Effector memory CD8-positive, alpha-beta T cell (primary cell): ENCODE results near the gene CYFIP1.

Source experiments
- ATAC-seq: fragments of 150-1000 bp; cut with Tn5 transposase; replicated peaks from 2 replicates; pipeline ENCODE4 v1.10.0; 2021; ENCODE audit warnings: mild to moderate bottlenecking, moderate library complexity
- DNase-seq, 3 experiments: peaks; one replicate each; pipeline ENCODE4 v3.0.0; 2021
- H3K27ac Mint-ChIP-seq, 2 donors: one replicate each; pipeline ENCODE4 v1.8.0; 2022; ENCODE audit warnings: mild to moderate bottlenecking in 2 of 2, mixed read lengths in 2 of 2, moderate library complexity in 2 of 2
- H3K27me3 Mint-ChIP-seq, 2 donors: one replicate each; pipeline ENCODE4 v1.8.0; 2022; ENCODE audit warnings: mixed read lengths in 2 of 2
- H3K36me3 Mint-ChIP-seq: one replicate; pipeline ENCODE4 v1.8.0; 2022; ENCODE audit warnings: mild to moderate bottlenecking, moderate library complexity, mixed read lengths; ENCODE audit not compliant: insufficient read depth
- H3K4me1 Mint-ChIP-seq, 2 donors: one replicate each; pipeline ENCODE4 v1.8.0; 2022; ENCODE audit warnings: low read depth in 2 of 2, mixed read lengths in 2 of 2
- H3K4me3 Mint-ChIP-seq, 2 donors: one replicate each; pipeline ENCODE4 v1.8.0; 2022; ENCODE audit warnings: mild to moderate bottlenecking in 2 of 2, mixed read lengths in 2 of 2, moderate library complexity in 2 of 2
- H3K9me3 Mint-ChIP-seq, 2 donors: one replicate each; pipeline ENCODE4 v1.8.0; 2022; ENCODE audit warnings: mixed read lengths in 2 of 2

Gene CYFIP1

DNA sequence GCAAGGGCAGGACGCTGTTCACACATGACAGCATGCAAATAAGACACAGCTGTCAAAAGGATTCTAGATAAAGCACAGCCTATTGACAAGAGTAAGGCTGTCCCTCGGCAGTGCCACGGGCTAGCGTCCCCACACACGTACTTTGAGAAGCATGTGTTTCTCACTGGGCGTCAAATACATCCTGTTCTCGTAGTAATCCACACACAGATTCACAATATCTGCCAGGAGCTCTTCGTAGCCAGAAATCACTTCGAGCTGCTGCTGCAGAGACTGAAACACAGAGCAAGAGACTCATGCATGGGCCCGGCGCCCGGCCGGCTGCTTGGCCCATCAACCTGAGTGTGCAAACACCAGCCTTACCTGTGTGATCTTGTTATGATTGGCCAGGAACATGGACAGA is 41.1 kb downstream of the CYFIP1 start:
- Mint-ChIP-seq H3K9me3 (no peaks in the 10 kb centered on the region), H3K27ac (no peak overlapping the region), H3K27me3 (no peaks in the 10 kb centered on the region), H3K4me3 (no peak overlapping the region), H3K36me3 (peaks cover 18% of the 10 kb centered on the region), H3K4me1 (peaks cover 0 to 3% of the 10 kb centered on the region in 2 donors)
- DNase-seq: no peak
- no peak for ATAC-seq

DNA sequence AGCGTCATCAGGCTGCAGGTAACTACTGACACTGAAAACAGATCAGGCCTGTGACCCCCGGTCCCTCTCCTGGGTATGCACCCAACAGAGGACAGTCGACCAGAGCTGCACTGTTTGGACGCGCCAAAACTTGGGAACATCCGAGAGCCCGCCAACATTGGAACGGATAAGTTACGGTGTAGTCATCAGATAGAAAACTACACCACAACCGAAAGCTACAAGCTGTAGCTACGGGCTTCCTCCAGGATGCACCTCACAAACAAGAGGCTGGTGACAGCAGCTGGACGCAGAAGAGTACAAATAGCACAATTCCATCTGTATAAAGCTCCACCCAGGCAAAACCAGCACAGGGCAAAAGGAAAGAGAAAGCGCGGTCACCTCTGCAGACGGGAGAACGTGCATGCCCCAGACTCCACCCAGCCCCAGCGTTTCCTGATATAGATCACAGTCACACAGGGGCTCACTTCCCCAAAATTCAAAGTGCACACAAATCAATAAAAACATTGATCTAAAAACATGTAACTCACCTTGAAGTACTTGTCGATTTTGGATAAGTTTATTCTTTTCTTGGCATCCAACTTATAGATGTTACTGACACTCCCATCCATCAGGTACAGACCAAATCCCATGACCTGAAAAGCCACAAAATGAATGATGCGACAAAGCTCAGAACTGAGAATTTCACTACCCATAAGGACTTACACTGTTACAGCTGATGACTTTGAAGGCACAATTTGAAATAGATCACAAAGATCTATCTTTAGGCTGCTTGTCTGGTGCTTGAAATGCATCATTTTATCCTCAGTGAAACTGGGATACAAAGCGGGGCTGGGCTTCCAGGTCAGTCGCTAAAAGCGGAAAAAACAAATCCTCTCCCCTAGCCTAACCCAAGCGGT is 43.3 kb downstream of the CYFIP1 start:
- Mint-ChIP-seq H3K4me1 (peaks cover 0 to 3% of the 10 kb centered on the region in 2 donors), H3K4me3 (no peak overlapping the region), H3K36me3 (peaks cover 24% of the 10 kb centered on the region), H3K9me3 (no peaks in the 10 kb centered on the region), H3K27ac (no peak overlapping the region), H3K27me3 (no peaks in the 10 kb centered on the region)
- DNase-seq (no peak), ATAC-seq (no peak)

DNA sequence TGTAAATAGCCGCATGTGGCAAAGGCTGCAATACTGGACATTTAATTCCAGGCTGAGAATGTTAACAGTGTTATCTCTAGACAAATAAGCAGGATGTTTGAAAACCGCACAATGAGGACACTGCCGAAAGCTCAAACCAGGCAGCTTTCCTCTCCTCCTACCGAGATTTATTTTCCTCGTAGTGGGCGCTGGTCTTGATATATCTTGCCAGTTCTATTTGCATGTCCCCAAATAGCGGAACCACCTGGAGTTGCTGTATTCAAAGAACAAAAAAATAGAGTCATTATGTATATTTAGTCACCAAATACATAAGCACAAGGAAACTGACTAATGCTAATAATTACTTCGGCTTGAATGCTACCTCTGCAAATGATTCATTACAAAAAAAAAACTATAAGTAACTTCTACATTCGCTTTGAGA is 46.5 kb downstream of the CYFIP1 start:
- no peaks in the 10 kb centered on the region for H3K9me3 Mint-ChIP-seq
- no peak overlapping the region for H3K27ac Mint-ChIP-seq
- no peak overlapping the region for H3K4me3 Mint-ChIP-seq
- H3K36me3 Mint-ChIP-seq: peaks cover 28% of the 10 kb centered on the region
- ATAC-seq: no peak
- peaks cover 0 to 3% of the 10 kb centered on the region in 2 donors for H3K4me1 Mint-ChIP-seq
- no peaks in the 10 kb centered on the region for H3K27me3 Mint-ChIP-seq
- DNase-seq: no peak

DNA sequence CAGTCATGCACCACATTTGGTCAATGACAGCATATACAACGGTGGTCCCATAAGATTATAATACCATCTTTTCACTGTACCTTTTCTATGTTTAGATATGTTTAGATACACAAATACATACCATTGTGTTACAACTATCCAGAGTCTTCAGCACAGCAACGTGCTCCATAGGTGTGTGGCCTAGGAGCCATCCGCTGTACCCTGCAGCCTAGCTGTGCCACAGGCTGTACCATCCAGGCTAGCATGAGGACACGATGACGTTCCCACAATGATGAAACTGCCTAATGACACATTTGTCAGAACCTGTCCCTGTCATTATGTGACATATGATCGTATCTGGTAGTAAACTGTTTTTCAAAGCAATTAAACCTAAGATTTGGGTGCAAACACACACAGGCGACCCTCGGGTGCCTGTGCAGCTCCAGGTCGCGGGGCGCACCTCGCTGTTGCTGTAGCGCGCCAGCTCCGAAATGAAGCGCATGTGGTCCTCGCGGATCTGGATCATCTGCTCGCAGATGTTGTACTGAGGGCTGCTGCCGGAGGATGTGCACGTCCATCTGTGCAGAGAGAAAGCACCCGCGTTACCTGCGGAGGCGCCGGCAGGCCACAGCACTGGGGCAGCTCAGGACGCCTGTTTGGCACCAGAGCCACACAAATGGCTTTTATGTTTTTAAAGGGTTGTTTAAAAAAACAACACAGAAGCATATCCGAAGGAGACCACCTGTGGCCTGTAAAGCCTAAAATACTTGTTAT is 48.2 kb downstream of the CYFIP1 start:
- DNase-seq (no peak), ATAC-seq (no peak)
- H3K9me3 Mint-ChIP-seq: no peaks in the 10 kb centered on the region
- H3K27ac Mint-ChIP-seq: no peak overlapping the region
- H3K4me3 Mint-ChIP-seq: no peak overlapping the region
- H3K4me1 Mint-ChIP-seq: peaks cover 0 to 3% of the 10 kb centered on the region in 2 donors
- H3K36me3 Mint-ChIP-seq: peaks cover 22% of the 10 kb centered on the region
- H3K27me3 Mint-ChIP-seq: no peaks in the 10 kb centered on the region

DNA sequence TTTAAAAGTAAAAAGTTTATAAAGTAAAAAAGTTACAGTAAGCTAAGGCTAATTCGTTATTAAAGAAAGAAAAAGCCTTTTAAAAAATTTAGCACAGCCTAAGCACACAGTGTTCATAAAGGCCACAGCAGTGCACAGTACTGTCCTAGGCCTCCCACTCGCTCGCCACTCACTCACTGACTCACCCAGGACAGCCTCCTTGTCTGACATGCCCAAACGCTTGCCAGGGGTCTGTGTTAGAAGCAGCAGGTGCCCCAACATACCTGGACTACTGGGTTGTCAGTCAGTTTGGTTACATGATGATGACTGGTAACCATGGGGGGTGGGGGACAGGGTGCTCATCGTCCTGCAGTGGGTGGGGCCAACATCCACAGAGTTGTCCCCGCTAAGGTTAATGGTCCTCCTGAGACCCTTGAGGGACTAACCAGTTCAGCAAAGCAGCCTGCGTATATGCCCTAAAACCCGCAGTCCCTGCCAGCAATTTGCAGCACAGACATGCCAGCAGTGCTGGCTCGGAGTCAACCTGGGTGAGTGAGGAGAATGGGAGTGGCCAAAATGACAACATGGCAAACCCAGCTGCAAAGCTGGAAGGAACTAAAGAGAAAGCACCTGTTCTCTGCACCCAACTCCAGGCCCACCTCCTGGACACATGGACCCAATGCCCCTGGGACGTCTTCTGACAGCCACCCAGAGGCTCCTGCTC is 49.2 kb downstream of the CYFIP1 start:
- H3K27ac Mint-ChIP-seq: no peak overlapping the region
- ATAC-seq (no peak), DNase-seq (no peak)

DNA sequence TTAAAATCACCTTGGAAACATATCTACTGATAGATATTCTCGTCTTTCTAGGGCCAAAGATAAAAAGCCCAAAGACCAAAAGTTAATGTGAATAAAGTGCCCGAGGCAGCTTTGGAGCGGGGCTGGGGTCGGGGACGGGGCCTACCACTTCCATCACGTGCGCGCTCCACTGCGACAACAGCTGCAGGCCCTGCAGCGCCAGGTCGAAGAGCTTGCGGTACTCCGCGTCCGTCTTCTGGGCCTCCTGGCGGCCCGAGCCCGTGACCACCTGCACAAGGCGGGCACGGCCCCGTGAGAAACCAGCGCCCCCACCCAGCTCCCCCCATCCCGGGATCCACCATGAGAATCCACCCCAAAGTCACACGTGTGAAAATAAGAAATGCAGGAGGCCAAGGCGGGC is 52.4 kb downstream of the CYFIP1 start:
- no peaks in the 10 kb centered on the region for H3K9me3 Mint-ChIP-seq
- peaks cover 13% of the 10 kb centered on the region for H3K36me3 Mint-ChIP-seq
- ATAC-seq: no peak
- no peaks in the 10 kb centered on the region for H3K27me3 Mint-ChIP-seq
- no peak overlapping the region for H3K4me3 Mint-ChIP-seq
- DNase-seq: no peak
- no peaks in the 10 kb centered on the region for H3K4me1 Mint-ChIP-seq
- H3K27ac Mint-ChIP-seq: no peak overlapping the region

More for the DNA sequence above, 49.2 kb downstream of the CYFIP1 start:
- Mint-ChIP-seq H3K4me3 (no peak overlapping the region), H3K27me3 (no peaks in the 10 kb centered on the region), H3K9me3 (no peaks in the 10 kb centered on the region), H3K36me3 (peaks cover 15% of the 10 kb centered on the region), H3K4me1 (peaks cover 0 to under 1% of the 10 kb centered on the region in 2 donors)

DNA sequence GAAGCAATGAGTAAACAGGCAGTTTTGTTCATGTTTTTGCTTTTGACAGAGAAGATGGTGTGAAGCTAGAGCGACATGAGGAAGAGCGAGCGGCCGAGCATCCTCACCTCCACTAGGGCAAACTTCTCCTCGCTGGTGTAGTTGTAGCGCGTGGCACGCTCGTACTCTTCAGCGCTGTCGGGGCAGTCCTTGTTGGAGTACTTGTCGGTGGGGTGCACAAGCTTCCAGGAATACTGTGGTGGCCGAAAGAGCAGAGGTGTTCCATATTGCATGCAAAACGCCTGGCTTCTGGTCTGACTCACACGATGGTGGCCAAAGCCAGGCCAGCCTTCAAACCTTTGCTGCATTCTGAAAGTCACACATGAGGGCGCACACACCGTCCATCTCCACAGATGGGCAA is 54.3 kb downstream of the CYFIP1 start:
- Mint-ChIP-seq H3K27ac (no peak overlapping the region), H3K9me3 (no peaks in the 10 kb centered on the region), H3K36me3 (peaks cover 9% of the 10 kb centered on the region), H3K27me3 (no peaks in the 10 kb centered on the region), H3K4me1 (no peaks in the 10 kb centered on the region), H3K4me3 (no peak overlapping the region)
- no peak for DNase-seq
- no peak for ATAC-seq

DNA sequence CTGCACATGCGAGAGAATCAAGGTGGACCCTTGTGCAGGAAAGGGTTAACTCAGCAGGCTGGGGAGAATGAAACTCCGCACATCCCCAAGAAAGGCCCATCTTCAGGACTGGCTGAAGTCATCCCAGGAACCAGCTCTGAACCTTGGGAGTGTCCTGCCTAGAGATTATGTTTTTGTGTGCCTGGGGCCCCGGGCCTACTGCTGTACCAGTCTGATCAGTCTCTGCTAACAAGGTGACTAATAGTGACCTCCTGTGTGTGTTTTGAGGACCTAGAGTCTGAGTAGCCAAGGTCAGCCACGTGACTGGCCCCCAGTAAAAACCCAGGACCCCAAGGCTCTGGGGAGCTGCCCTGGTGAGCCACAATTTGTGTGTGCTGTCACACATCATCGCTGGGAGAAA is 58.2 kb downstream of the CYFIP1 start:
- no peaks in the 10 kb centered on the region for H3K4me1 Mint-ChIP-seq
- no peaks in the 10 kb centered on the region for H3K27me3 Mint-ChIP-seq
- no peak overlapping the region for H3K4me3 Mint-ChIP-seq
- H3K9me3 Mint-ChIP-seq: no peaks in the 10 kb centered on the region
- H3K27ac Mint-ChIP-seq: no peak overlapping the region
- ATAC-seq (no peak), DNase-seq (no peak)
- peaks cover 6% of the 10 kb centered on the region for H3K36me3 Mint-ChIP-seq

DNA sequence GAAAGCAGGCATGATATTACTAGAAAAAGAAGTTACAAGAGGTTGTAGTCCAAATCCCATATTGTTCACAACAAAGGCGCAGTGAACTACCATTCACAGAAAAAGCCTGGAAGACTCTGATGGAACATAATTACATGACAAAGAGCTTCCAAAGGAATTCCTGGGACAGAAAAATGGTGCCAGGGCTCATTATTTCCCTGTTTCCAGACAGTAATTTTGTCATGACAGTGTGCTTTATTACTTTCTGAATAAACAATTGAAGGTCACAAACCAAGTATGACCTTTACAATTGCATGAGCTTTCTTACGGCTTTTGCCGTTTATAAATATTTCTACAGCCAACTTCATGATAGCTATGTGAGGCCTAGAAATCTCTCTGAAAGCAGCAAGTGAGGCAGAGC is 61.0 kb downstream of the CYFIP1 start:
- no peak overlapping the region for H3K27ac Mint-ChIP-seq

DNA sequence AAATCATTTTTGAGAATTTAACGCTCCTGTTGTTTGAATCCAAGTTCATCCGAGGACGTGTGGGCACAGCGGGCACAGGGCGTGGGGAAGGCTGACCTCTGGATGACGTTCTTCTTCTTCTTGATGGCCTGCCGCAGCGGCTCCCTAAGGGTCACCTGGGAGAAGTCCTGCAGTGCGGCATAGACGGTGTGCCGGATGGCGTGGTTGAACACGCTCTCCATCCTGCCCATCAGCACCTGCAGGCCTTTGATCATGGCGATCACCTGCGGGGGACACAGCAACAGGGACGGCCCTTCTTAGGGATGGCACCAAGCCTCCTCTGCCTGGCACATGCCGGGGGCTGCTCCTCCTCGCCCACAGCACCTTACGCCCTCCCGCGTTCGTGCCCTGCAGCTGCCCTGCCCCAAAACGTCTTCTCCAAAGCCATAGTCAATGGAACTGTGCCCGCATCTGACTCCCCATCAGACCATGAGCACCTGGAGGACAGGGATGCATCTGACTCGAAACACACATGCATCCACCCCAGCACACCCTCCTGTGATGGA is 61.5 kb downstream of the CYFIP1 start:
- ATAC-seq: no peak
- no peaks in the 10 kb centered on the region for H3K4me1 Mint-ChIP-seq
- no peak for DNase-seq
- no peak overlapping the region for H3K4me3 Mint-ChIP-seq
- no peaks in the 10 kb centered on the region for H3K27me3 Mint-ChIP-seq
- H3K27ac Mint-ChIP-seq: no peak overlapping the region
- no peaks in the 10 kb centered on the region for H3K9me3 Mint-ChIP-seq
- peaks cover 6% of the 10 kb centered on the region for H3K36me3 Mint-ChIP-seq

More for the DNA sequence above, 61.0 kb downstream of the CYFIP1 start:
- Mint-ChIP-seq H3K9me3 (no peaks in the 10 kb centered on the region), H3K36me3 (peaks cover 6% of the 10 kb centered on the region), H3K4me1 (no peaks in the 10 kb centered on the region), H3K27me3 (no peaks in the 10 kb centered on the region), H3K4me3 (no peak overlapping the region)
- DNase-seq (no peak), ATAC-seq (no peak)

DNA sequence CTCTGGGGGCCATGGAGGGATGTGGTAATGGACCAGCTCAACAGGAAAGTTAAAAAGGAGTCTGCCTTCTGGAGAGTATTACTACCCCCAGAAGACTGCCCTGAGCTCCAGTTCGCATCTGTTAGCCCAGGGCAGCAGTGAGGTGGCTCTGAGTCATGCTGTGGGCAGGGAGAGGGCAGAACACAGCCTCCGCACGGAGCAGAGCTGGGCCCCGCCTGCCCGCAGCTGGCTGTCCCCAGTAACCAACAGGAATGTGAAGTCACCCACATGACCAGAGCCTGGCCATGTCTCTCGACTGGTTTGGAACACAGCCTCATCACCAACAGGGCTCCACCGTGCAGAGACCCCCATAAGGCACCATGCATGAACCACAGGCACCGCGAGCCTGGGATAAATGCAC is 62.1 kb downstream of the CYFIP1 start:
- ATAC-seq (no peak), DNase-seq (no peak)
- Mint-ChIP-seq H3K27ac (no peak overlapping the region), H3K27me3 (no peaks in the 10 kb centered on the region), H3K4me1 (no peaks in the 10 kb centered on the region), H3K36me3 (peaks cover 6% of the 10 kb centered on the region), H3K4me3 (no peak overlapping the region), H3K9me3 (no peaks in the 10 kb centered on the region)

DNA sequence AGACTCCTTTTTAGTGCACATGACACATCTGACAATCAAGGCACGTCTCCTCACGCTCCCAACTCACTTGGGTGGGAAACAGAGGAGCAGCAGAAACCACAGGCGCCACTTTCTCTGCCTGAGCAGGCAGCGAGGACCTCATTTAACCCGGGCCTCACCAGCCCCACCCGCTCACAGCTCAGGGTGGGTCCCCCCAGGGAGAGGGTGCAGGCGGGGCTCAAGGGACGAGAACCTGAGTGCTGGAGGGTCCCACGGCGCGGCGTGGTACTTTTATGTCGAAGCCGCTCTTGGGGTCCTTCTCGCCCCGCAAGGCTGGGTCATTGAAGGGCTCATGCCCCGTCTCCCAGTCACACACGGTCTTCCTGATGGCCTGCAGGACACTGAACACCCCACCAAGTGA is 62.6 kb downstream of the CYFIP1 start:
- no peak overlapping the region for H3K27ac Mint-ChIP-seq
- no peaks in the 10 kb centered on the region for H3K4me1 Mint-ChIP-seq
- H3K27me3 Mint-ChIP-seq: no peaks in the 10 kb centered on the region
- H3K4me3 Mint-ChIP-seq: no peak overlapping the region
- DNase-seq (no peak), ATAC-seq (no peak)
- peaks cover 6% of the 10 kb centered on the region for H3K36me3 Mint-ChIP-seq
- no peaks in the 10 kb centered on the region for H3K9me3 Mint-ChIP-seq

DNA sequence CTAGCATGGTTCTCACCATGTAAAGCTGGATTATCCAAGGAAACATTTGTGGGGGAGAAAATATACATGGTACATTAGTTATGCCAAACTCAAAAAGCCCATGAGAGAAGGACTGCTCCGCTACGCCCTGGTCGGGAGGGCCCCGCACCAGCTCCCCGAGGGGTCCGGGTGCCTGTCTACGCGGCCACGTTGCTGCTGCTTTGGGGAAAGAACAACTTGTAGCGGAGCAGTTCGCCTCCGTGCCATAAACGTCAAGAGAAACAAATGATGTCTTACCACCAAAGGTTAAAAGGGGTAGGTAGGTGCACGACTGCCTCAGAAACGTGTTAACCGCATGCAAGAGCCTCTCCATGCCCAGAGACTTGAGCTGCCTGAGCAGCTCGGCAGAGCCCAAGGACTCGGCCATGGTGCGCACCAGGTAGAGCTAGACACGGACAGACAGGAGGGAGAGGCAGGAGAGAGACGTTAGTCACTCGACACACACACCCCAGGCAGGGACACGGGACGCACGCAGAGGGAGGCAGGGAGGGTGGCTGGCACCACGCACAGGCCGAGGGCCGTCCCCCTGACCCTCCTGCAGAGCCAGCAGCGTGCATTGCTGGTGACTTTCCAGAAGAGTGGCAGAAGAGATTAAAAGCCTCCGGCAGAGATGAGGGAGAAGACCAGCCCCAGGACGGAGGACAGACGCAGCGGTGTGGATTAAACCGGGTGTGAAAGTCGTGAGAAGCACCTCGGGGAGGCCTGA is 63.4 kb downstream of the CYFIP1 start:
- peaks cover 9% of the 10 kb centered on the region for H3K36me3 Mint-ChIP-seq
- no peak overlapping the region for H3K27ac Mint-ChIP-seq
- DNase-seq: no peak
- ATAC-seq: no peak
- no peaks in the 10 kb centered on the region for H3K9me3 Mint-ChIP-seq
- H3K27me3 Mint-ChIP-seq: no peaks in the 10 kb centered on the region
- no peaks in the 10 kb centered on the region for H3K4me1 Mint-ChIP-seq
- no peak overlapping the region for H3K4me3 Mint-ChIP-seq
